Measurements from ENCODE around the gene SPATA32.

- TF ChIP-seq CTCF (IDR thresholded peaks at IDR 0.05): no peak
- TF ChIP-seq POLR2A (IDR thresholded peaks at IDR 0.05): no peak
Observed at GRCh38 chr17:45227101-45227925, 34.6 kb downstream of the SPATA32 start.
